SK-N-SH (cell line): ENCODE data around the gene MAGEA9B. TPM values are rescaled to one million over a fixed set of nuclear protein-coding genes. Genes with fewer than 3 reads are reported as not detected.

Experiments used
- CTCF ChIA-PET: fragments of 300-600, 350-600 bp; formaldehyde crosslinking; extraction: SDS; loops from one replicate; lab custom pipeline; 2021; lab: Yijun Ruan, JAX
- POLR2A ChIA-PET: fragments of 350-600 bp; sonication (Branson Sonifier 250); formaldehyde crosslinking; extraction: SDS; loops from one replicate; lab custom pipeline; 2020; ENCODE audit warnings: antibody characterized with exemption, inconsistent platforms; lab: Yijun Ruan, JAX
- DNase-seq: peaks from one replicate; pipeline ENCODE4 v3.0.0; 2012
- H2AFZ ChIP-seq: fragments of 200-600 bp; sonication (generic); 2 replicates; pipeline ENCODE4 v1.8.1; 2016; ENCODE audit warnings: antibody characterized with exemption, mild to moderate bottlenecking, low read depth
- H3F3A ChIP-seq: fragments of 200-600 bp; sonication (generic); replicated peaks from 2 replicates; pipeline ENCODE3; 2016; ENCODE audit warnings: antibody characterized with exemption, mild to moderate bottlenecking; ENCODE audit not compliant: insufficient read depth
- H3K27ac ChIP-seq, 2 experiments: fragments of 200-500 bp in 1 of 2; fragments of 200-600 bp in 1 of 2; sonication (Bioruptor generic) in 1 of 2; sonication (generic), shearing (Covaris generic) in 1 of 2; 2 replicates each; pipeline versions ENCODE4 v1.5.1 to v1.6.1; 2014 to 2016; ENCODE audit warnings: low read depth in 2 of 2, inconsistent platforms in 1 of 2, low read length in 1 of 2, mild to moderate bottlenecking in 1 of 2, mixed read lengths in 1 of 2
- H3K27me3 ChIP-seq: fragments of 200-600 bp; sonication (generic), shearing (Covaris generic); 2 replicates; pipeline ENCODE4 v1.6.1; 2016; ENCODE audit warnings: mixed run types; ENCODE audit not compliant: insufficient read depth
- H3K36me3 ChIP-seq, 2 experiments: fragments of 200-500 bp in 1 of 2; fragments of 200-600 bp in 1 of 2; sonication (Bioruptor generic) in 1 of 2; sonication (generic) in 1 of 2; replicated peaks in 1 of 2; 2 replicates each; pipeline versions ENCODE3 to v1.5.1; 2014 to 2016; ENCODE audit warnings: low read length in 1 of 2, mild to moderate bottlenecking in 1 of 2; ENCODE audit not compliant: insufficient read depth in 2 of 2, control insufficient read depth in 1 of 2
- H3K4me1 ChIP-seq, 2 experiments: fragments of 200-500 bp in 1 of 2; fragments of 200-600 bp in 1 of 2; sonication (Bioruptor generic) in 1 of 2; sonication (generic), shearing (Covaris generic) in 1 of 2; 2 replicates each; pipeline versions ENCODE4 v1.5.1 to v1.6.1; 2014 to 2016; ENCODE audit warnings: low read depth in 1 of 2, low read length in 1 of 2, mixed run types in 1 of 2; ENCODE audit not compliant: insufficient read depth in 2 of 2, control insufficient read depth in 1 of 2
- H3K4me2 ChIP-seq: fragments of 200-600 bp; sonication (generic), shearing (Covaris generic); 2 replicates; pipeline ENCODE4 v1.6.1; 2017; ENCODE audit warnings: mixed run types
- H3K4me3 ChIP-seq, 2 experiments: fragments of 200-500 bp in 1 of 2; fragments of 200-600 bp in 1 of 2; sonication (Bioruptor generic) in 1 of 2; sonication (generic), shearing (Covaris generic) in 1 of 2; 2 replicates each; pipeline versions ENCODE4 v1.5.1 to v1.8.1; 2014 to 2016; ENCODE audit warnings: low read depth in 2 of 2, inconsistent platforms in 1 of 2, low read length in 1 of 2, mild to moderate bottlenecking in 1 of 2, mixed read lengths in 1 of 2, moderate library complexity in 1 of 2
- H3K79me2 ChIP-seq: fragments of 200-600 bp; sonication (generic); 2 replicates; pipeline ENCODE4 v1.8.1; 2017; ENCODE audit warnings: mild to moderate bottlenecking; ENCODE audit not compliant: insufficient read depth
- H3K9ac ChIP-seq: fragments of 200-600 bp; sonication (generic); 2 replicates; pipeline ENCODE4 v1.6.1; 2017; ENCODE audit warnings: mixed run types
- H3K9me2 ChIP-seq: fragments of 200-600 bp; sonication (generic); 2 replicates; pipeline ENCODE4 v1.6.1; 2017; ENCODE audit warnings: mixed run types
- H3K9me3 ChIP-seq: fragments of 200-600 bp; sonication (generic); 2 replicates; pipeline ENCODE4 v1.6.1; 2017; ENCODE audit warnings: mixed run types, mild to moderate bottlenecking, moderate library complexity
- H4K20me1 ChIP-seq: fragments of 200-600 bp; sonication (generic); 2 replicates; pipeline ENCODE4 v1.6.1; 2017; ENCODE audit warnings: mild to moderate bottlenecking, mixed run types; ENCODE audit not compliant: insufficient read depth
- CHD2 ChIP-seq: fragments of 150-350 bp; IDR thresholded peaks from 2 replicates; pipeline ENCODE4 v1.6.1; 2018; ENCODE audit warnings: low read length; ENCODE audit not compliant: partially characterized antibody
- EP300 ChIP-seq, 2 experiments: IDR thresholded peaks; 2 replicates each; pipeline versions ENCODE4 v1.4.0 to v1.6.1; 2012; ENCODE audit warnings: borderline replicate concordance in 1 of 2, low read depth in 1 of 2, low read length in 1 of 2
- EZH2phosphoT487 ChIP-seq: fragments of 200-600 bp; sonication (generic); IDR thresholded peaks from 2 replicates; pipeline ENCODE4 v1.6.1; 2017; ENCODE audit warnings: low read depth, mixed run types, mild to moderate bottlenecking, antibody characterized with exemption, moderate library complexity, borderline replicate concordance
- FOSL2 ChIP-seq: IDR thresholded peaks from 2 replicates; pipeline ENCODE4 v1.4.0; 2012; ENCODE audit warnings: low read depth, mild to moderate bottlenecking, moderate library complexity, borderline replicate concordance
- FOXJ3 ChIP-seq: sonication (generic); formaldehyde crosslinking; IDR thresholded peaks from 2 replicates; pipeline ENCODE4 v1.5.1; 2020; ENCODE audit warnings: mild to moderate bottlenecking, missing genetic modification reagents
- FOXM1 ChIP-seq: IDR thresholded peaks from 2 replicates; pipeline ENCODE4 v1.4.0; 2012; ENCODE audit warnings: low read depth, mild to moderate bottlenecking
- GABPA ChIP-seq: IDR thresholded peaks from 2 replicates; pipeline ENCODE4 v1.4.0; 2012; ENCODE audit warnings: low read depth, mild to moderate bottlenecking
- GATA2 ChIP-seq: sonication (generic); formaldehyde crosslinking; IDR thresholded peaks from 2 replicates; pipeline ENCODE4 v1.5.0; 2020; ENCODE audit warnings: mild to moderate bottlenecking, missing genetic modification reagents
- JUND ChIP-seq: IDR thresholded peaks from 2 replicates; pipeline ENCODE4 v1.4.0; 2012
- MAX ChIP-seq: IDR thresholded peaks from 2 replicates; pipeline ENCODE4 v1.4.0; 2012; ENCODE audit warnings: low read depth
- MEF2A ChIP-seq: IDR thresholded peaks from 2 replicates; pipeline ENCODE4 v1.4.0; 2012; ENCODE audit warnings: low read depth, borderline replicate concordance
- MXI1 ChIP-seq: IDR thresholded peaks from 2 replicates; pipeline ENCODE4 v1.6.1; 2012; ENCODE audit warnings: mild to moderate bottlenecking, low read depth, low read length, improper control_type of control experiment
- NFIC ChIP-seq: IDR thresholded peaks from 2 replicates; pipeline ENCODE4 v1.4.0; 2012; ENCODE audit warnings: borderline replicate concordance
- NRF1 ChIP-seq: IDR thresholded peaks from 2 replicates; pipeline ENCODE4 v1.6.1; 2012; ENCODE audit warnings: low read depth, mild to moderate bottlenecking, low read length
- POLR2AphosphoS5 ChIP-seq: IDR thresholded peaks from 2 replicates; pipeline ENCODE4 v1.6.1; 2012; ENCODE audit warnings: low read depth, low read length
- RAD21 ChIP-seq: IDR thresholded peaks from 2 replicates; pipeline ENCODE4 v1.6.1; 2012; ENCODE audit warnings: mild to moderate bottlenecking, low read length
- RCOR1 ChIP-seq: fragments of 150-350 bp; IDR thresholded peaks from 2 replicates; pipeline ENCODE4 v1.6.1; 2017; ENCODE audit warnings: antibody characterized with exemption, low read length
- REST ChIP-seq: IDR thresholded peaks from 2 replicates; pipeline ENCODE4 v1.6.1; 2012; ENCODE audit warnings: mild to moderate bottlenecking, low read depth, low read length, moderate library complexity
- RFX5 ChIP-seq: IDR thresholded peaks from 2 replicates; pipeline ENCODE4 v1.6.1; 2012; ENCODE audit warnings: mild to moderate bottlenecking, improper control_type of control experiment, low read length
- RXRA ChIP-seq: IDR thresholded peaks from 2 replicates; pipeline ENCODE4 v1.4.0; 2012; ENCODE audit warnings: low read depth, mild to moderate bottlenecking, borderline replicate concordance
- SIN3A ChIP-seq: IDR thresholded peaks from 2 replicates; pipeline ENCODE4 v1.6.1; 2012; ENCODE audit warnings: low read depth, mild to moderate bottlenecking, low read length, moderate library complexity, borderline replicate concordance
- TAF1 ChIP-seq: IDR thresholded peaks from 2 replicates; pipeline ENCODE4 v1.6.1; 2012; ENCODE audit warnings: low read depth, mild to moderate bottlenecking, low read length, moderate library complexity, borderline replicate concordance
- TCF12 ChIP-seq: IDR thresholded peaks from 2 replicates; pipeline ENCODE4 v1.4.0; 2012
- USF2 ChIP-seq: fragments of 150-350 bp; IDR thresholded peaks from 2 replicates; pipeline ENCODE4 v1.6.1; 2017; ENCODE audit warnings: antibody characterized with exemption, low read length, low read depth, borderline replicate concordance
- WGBS: methylation state at CpG from one replicate; pipeline ENCODE4 v1.1.6; 2017; ENCODE audit warnings: low lambda C conversion rate; 5-methylcytosine and 5-hydroxymethylcytosine counted together
- polyA plus RNA-seq, 3 experiments: library from polyadenylated mRNA; depleted of rRNA; stranded (reverse); fragments of >200 nt; gene quantifications; 2 replicates each; pipeline ENCODE4 v1.2.3, GENCODE V29; 2012

Gene MAGEA9B
- polyA plus RNA-seq, 1 of the 3 experiments (the other 2 are of a cell fraction) = 0.38 TPM

- H3F3A ChIP-seq = no peaks in the 10 kb centered on the region
- CTCF ChIA-PET = no interaction called here
- no peak overlapping the region for H3K27ac ChIP-seq
Measured at GRCh38 chrX:149618871-149619270, 31.6 kb upstream of the MAGEA9B start.

GRCh38 chrX:149611623-149612175 is 24.4 kb upstream of the MAGEA9B start:
- Histone ChIP-seq H3F3A (no peaks in the 10 kb centered on the region), H2AFZ (no peak overlapping the region), H3K27me3 (no peaks in the 10 kb centered on the region), H3K36me3 (peaks cover 0 to 3% of the 10 kb centered on the region in 2 experiments), H3K79me2 (no peaks in the 10 kb centered on the region), H3K9me2 (no peaks in the 10 kb centered on the region), H3K4me2 (no peak overlapping the region), H3K4me1 (no peaks in the 10 kb centered on the region), H3K4me3 (no peak overlapping the region), H3K9ac (no peak overlapping the region), H3K27ac (no peak overlapping the region), H4K20me1 (no peaks in the 10 kb centered on the region; the same call in 1 of the 2 replicates), H3K9me3 (no peaks in the 10 kb centered on the region)
- CTCF ChIA-PET = no interaction called here
- POLR2A ChIA-PET = no interaction called here
- 42% methylated on average over 1 of the region's 1 CpG for WGBS
- DNase-seq = no peak
- TF ChIP-seq GATA2 (CRISPR knock-in tag) = no peak
- TF ChIP-seq MEF2A = no peak
- no peak for TF ChIP-seq RFX5
- no peak for TF ChIP-seq TAF1
- TF ChIP-seq EZH2phosphoT487 = no peak
- TF ChIP-seq POLR2AphosphoS5 = no peak
- TF ChIP-seq RCOR1 = no peak
- TF ChIP-seq MXI1 = no peak
- TF ChIP-seq REST = no peak
- no peak for TF ChIP-seq GABPA
- no peak for TF ChIP-seq CHD2
- TF ChIP-seq NFIC = no peak
- no peak for TF ChIP-seq MAX
- TF ChIP-seq EP300 (IDR thresholded peaks at IDR 0.05; ENCODE audit: borderline replicate concordance in 1 of 2, low read depth in 1 of 2, low read length in 1 of 2) = no peak
- no peak for TF ChIP-seq FOXJ3

More at GRCh38 chrX:149618871-149619270, 31.6 kb upstream of the MAGEA9B start:
- H2AFZ ChIP-seq = no peak overlapping the region
- WGBS = 52% methylated on average over 3 of the region's 3 CpGs
- no peak overlapping the region for H3K4me3 ChIP-seq
- no peak overlapping the region for H3K4me2 ChIP-seq
- no peaks in the 10 kb centered on the region for H3K27me3 ChIP-seq
- TF ChIP-seq RCOR1 (no peak), TAF1 (no peak), EP300 (IDR thresholded peaks at IDR 0.05; ENCODE audit: borderline replicate concordance in 1 of 2, low read depth in 1 of 2, low read length in 1 of 2) (no peak), FOSL2 (no peak), GATA2 (CRISPR knock-in tag) (no peak), USF2 (no peak), MAX (no peak), EZH2phosphoT487 (no peak), RAD21 (no peak), SIN3A (no peak), RFX5 (no peak), FOXM1 (no peak), RXRA (no peak), TCF12 (no peak), NRF1 (no peak), JUND (no peak), CHD2 (no peak), NFIC (no peak)
- TF ChIP-seq, all 33 proteins: peak for 0
- no peaks in the 10 kb centered on the region for H3K36me3 ChIP-seq
- no peaks in the 10 kb centered on the region for H3K9me2 ChIP-seq
- POLR2A ChIA-PET = no interaction called here
- no peaks in the 10 kb centered on the region for H3K9me3 ChIP-seq
- H3K79me2 ChIP-seq = peaks cover 8% of the 10 kb centered on the region; the same call in 1 of the 2 replicates
- H3K4me1 ChIP-seq = no peaks in the 10 kb centered on the region; a peak in 1 of 4 replicates
- no peak for DNase-seq
- H4K20me1 ChIP-seq = no peaks in the 10 kb centered on the region; the same call in 1 of the 2 replicates
- no peak overlapping the region for H3K9ac ChIP-seq
